GM12874 (cell line): ENCODE results near the gene GBF1.

ENCODE experiments used
- CTCF ChIP-seq: IDR thresholded peaks from 2 replicates; pipeline ENCODE4 v1.5.1; 2011; ENCODE audit warnings: low read depth, mild to moderate bottlenecking, control low read depth, low read length, moderate library complexity; ENCODE audit not compliant: insufficient read depth

Gene GBF1

GRCh38 chr10:102299873-102300272 lies 54.5 kb downstream of the GBF1 start:
- TF ChIP-seq CTCF: no peak

- no peak for TF ChIP-seq CTCF
Measured at GRCh38 chr10:102300278-102300843, 55.0 kb downstream of the GBF1 start.

GRCh38 chr10:102302611-102303010 lies 57.3 kb downstream of the GBF1 start:
- no peak for TF ChIP-seq CTCF

- no peak for TF ChIP-seq CTCF
Measured at GRCh38 chr10:102306006-102306405, 60.7 kb downstream of the GBF1 start.

- TF ChIP-seq CTCF: no peak
Measured at GRCh38 chr10:102306710-102307109, 61.4 kb downstream of the GBF1 start.

GRCh38 chr10:102309236-102309635 lies 63.9 kb downstream of the GBF1 start:
- TF ChIP-seq CTCF: no peak

- no peak for TF ChIP-seq CTCF
Measured at GRCh38 chr10:102309916-102310315, 64.6 kb downstream of the GBF1 start.
